RPMI7951 (cell line): Measurements from ENCODE around the gene SPRR3. TPM values are rescaled to one million over a fixed set of nuclear protein-coding genes. Genes with fewer than 3 reads are reported as not detected.
A peak's percentile ranks its signal among the peaks of the same experiment; 100 is the strongest.

Source experiments
- DNase-seq: peaks from one replicate; pipeline ENCODE4 v3.0.0-alpha.2; 2012; ENCODE audit warnings: low read depth
- total RNA-seq: library from RNA; depleted of rRNA; stranded (reverse); fragments of >200 nt; shearing (Covaris generic); gene quantifications from 2 replicates; pipeline ENCODE4 v1.2.3, GENCODE V29; 2014; rRNA removed

SPRR3 gene, protein sequence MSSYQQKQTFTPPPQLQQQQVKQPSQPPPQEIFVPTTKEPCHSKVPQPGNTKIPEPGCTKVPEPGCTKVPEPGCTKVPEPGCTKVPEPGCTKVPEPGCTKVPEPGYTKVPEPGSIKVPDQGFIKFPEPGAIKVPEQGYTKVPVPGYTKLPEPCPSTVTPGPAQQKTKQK
- total RNA-seq: not detected in 2 replicates

DNA sequence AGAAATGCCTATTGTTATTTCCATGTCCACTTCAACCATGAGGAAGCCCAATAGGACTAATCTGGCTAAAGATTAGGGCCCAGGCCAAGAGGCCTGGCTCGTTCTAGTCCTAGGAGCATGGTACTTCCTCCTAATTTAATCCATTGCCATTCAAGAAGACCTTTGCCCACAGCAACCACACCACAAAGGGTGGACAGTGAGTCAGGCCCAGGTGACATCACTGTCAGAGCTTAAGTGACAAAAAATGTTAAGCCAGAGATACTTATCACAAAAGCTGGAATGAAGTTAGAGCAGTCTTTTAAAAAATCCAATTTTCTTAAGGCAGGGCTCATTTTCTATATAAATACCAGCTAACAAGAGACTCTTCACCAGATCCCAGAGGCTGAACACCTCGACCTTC, at the start of gene SPRR3:
TSS of gene SPRR3 (plus strand) at position 368 of the 400 bp plus-strand sequence. CDS start 1,272 bp downstream, outside the sequence.
- no peak for DNase-seq

DNA sequence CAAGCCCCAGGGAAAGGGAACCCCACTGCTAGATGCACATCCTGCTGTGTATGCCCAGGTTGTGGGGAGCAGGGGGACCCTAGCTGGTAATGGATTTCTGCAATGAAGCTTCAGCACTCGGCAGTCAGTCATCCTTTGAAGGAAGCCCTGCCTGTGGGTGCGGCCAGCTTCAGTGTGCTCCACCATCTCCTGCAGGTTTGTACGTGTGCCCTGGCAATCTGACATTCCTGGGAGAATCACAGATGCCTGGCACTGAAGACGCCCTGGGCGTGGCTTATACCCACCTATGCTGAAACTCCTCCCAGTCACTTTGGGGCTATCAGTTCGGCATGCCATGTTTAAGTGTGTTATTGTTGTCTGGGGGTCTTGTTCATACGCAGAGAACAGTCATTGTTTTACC, 47.8 kb upstream of the SPRR3 start:
- no peak for DNase-seq

DNA sequence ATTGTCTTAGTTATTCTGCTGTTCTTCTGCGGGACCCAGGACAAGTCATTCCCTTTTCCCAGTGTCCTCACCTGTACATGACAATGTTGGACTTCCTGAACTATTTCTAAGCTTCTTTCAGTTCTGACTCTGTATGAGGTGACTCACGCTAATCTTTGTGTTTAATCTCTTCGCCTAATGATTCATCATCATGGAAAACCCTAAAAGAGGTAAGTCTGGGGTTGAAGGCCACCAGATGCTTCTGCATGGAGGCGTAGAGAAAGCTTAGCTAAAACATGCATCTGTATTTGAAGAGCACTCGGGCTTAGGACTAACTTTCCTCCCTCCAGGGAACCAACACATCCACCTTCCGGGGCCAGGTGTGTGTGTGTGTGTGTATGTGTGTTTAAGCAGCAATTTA, 47.1 kb upstream of the SPRR3 start:
- DNase-seq: peak; percentile 48

- DNase-seq: no peak
These were observed 44.0 kb upstream of the SPRR3 start for GRCh38 chr1:152957561-152957960.

- no peak for DNase-seq
These were observed 42.3 kb upstream of the SPRR3 start for GRCh38 chr1:152959273-152959672.

DNA sequence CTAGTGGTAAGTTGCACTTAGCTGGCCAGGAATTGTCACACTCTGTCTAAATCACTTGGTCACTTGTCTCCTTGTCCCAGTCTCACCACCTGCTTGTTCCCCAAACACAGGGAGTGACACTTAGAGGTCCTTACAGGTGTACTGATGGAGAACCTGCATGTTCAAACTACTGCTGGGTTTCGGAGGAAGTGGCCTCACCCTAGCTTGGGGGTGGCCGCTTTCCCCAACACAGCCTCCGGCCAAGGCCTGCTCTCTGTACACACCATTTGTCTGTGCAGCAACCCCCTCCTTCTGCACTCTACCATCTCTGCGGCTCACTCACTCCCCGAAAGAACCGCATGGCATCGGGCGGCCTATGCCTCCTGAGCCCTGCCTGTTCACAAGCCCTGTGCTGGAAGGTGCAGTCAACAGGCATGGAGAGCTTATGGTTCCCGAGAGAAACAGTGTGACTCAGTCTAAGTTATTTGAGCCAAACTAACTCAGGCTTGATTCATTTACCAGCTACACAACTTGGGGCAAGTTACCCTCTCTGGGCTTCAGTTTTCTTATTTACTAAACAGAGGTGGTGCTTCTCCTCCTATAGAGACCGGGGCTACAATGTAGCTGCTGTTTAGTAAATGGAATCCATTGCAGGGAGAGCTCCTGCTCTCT, 41.6 kb upstream of the SPRR3 start:
- DNase-seq: no peak

DNA sequence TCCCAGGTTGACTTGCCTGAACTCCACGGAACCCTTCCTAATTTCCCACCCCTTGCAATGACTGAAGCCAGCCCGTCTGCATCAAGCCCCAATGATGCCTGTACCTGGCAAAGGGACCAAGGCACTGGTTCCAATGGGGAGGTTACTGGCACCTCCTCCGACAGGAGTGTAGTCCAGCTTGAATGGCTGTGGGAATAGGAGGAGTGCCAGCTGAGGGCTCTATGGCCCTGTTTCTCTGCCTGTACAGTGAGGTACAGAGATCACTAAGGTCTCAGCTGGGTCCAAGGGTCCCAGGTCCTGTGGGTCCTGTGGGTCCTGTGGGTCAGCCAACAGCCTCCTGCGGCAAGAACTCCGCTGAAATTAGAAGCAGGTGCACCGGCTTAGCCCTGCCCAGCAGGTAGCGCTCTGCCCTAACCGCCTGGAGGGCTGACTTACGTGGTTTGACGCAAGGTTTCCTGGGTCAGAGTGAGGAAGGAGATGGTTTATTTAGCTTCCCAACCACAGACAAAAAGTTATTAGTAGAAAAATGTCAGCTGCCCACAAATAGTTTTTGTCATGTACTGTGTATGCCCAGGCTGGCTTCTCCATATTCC, 41.0 kb upstream of the SPRR3 start:
- no peak for DNase-seq

DNA sequence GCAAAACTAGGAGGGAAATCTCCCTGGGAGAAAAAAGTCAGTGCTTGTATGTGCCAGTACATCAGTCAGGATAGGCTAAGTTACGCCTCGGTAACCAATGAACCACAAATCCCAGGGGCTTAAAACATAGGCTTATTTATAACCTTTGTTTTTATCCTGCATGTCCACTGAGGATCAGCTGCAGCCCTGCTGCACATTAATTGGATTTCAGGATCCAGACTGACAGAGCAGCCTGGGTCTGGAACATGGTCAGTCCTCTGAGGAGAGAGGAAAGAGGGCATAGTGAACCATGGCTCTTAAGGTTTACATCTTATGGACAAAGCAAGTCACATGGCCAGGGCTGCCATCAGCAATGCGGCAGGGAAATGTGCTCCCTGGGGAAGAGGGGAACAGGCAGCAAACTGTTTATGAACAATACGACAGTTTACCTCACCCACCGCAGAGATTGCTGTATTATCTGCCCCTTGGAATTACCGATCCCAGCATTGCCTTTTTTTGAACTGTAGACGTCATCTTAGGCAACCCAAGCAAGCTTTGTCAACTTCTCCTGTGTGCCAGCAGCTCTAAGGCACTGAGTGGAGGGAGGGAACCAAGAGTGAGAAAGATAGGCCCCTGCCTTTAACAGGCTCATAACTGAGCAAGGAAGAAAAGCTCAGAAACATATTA, 40.2 kb upstream of the SPRR3 start:
- DNase-seq: no peak

DNA sequence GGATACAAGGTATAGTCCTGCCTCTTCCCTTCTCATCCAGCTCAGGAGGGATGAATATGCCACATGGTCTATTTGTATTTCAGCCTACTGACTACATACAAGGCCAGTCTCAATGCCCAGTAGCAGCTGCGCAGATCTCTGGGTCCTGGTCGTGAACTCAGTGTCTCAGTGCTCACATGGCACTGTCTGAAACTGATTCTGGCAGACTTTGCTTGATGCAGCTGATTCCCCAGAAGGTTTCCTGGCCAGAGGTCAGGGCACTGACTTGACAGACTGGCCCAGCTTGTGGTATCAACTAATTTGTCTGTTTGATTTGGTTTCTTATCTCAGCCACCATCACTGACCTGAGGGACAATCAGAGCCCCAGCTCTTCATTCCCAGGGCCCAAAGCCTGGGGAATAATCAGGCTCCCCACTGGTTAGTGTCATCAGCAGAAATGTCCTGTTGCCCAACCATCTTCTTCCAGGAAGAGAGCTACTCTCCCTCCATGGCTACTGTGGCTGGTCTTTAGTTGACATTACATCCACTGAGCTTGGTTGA, 38.6 kb upstream of the SPRR3 start:
- DNase-seq: no peak

DNA sequence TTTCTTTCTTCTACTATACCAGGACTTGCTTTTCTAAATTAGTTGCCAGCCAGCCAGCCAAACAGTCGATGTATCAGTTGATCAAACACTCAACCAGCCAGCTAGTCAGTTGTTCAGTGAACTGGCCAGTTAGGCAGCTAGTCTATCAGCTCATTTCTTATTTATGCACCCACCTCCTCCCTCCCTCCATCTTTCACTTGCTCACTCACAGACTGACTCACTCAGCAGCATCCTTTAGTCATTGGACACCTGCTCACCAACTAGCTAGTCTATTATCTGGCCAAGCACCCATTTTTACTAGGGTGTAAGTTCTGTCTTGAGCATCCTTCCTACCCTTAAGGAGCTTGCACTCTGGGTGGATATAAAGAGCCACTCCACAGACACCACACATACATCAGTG, 37.0 kb upstream of the SPRR3 start:
- DNase-seq: no peak

DNA sequence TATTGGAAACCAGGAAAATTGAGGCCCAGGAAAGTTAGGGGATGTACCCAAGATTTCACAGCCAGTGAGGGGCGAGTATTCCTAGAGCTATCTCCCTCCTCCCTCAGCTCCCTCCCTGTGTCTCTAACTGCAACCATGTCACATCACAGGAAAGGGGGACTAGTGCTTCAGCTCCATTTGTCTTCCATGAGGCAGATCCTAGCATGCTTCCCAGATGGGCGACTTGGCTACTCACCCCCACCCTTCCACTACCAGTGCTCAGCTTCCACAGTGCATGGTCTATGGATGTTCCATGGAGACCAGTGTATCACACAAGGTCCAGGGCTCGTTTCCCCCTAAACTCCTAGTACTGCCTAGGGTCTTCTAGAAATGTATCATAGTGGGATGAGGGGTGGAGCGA, 35.7 kb upstream of the SPRR3 start:
- no peak for DNase-seq

DNA sequence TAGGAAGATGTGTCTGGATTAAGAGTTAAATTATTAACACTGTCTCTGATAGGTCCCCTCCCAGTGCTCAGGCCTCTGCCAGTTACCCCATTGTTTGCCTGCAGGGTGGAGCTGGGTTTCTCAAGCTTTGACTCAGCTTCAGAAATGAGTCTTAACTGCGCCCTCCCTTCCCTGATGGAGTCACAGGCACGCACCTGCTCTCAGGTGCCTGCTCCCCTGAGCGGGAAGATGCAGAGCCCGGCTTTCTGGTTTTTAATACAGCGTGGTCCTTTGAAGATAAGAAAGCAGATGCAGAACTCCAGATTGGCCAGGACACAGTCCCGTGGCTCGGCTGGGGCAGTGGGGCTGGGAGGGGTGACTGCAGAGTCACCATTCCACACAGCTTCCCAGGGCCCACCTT, 34.3 kb upstream of the SPRR3 start:
- no peak for DNase-seq

DNA sequence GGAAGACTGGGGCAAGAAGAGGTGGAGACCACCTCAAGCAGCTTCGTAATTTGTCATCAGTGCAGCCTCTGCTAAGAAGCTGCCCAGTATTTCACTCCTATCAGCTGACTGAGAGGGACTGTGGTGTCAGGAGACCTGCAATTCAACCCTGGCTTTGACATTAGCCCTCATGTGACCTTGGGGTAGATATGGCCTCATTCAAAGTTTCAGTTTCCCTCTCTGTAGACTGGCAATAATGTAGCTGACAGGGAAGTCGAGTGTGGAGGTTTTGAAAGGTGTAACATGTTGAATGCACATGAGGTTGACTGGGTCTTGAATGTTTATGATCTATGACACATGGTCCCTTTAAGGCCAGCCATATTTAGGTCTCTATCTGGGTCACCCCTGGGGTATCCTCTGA, 33.3 kb upstream of the SPRR3 start:
- DNase-seq: no peak

DNA sequence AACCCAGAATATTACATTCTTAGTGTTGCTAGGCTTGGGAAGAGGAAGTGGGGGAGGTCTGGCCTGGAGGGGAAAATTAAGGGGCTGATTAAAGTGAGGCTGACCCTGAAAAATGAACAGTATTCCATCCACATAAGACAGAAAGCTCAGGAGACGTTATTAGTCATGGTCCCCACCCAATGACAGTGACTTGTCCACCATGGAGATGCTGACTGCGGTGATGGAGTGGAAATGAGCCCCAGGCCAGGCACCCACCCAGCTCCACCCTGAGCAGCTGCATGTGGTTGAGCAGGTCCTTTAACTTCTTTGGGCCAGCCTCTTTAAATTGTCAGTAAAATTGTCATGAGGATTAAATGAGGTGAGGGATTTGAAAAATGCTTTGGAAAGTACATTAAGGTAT, 32.5 kb upstream of the SPRR3 start:
- DNase-seq: no peak

GRCh38 chr1:152970495-152970894, 31.1 kb upstream of the SPRR3 start, which contains the start of gene SPRR4:
Gene SPRR4, plus strand, starts transcription at chr1:152970648. Its CDS starts 1,243 bp downstream, at chr1:152971891.
- DNase-seq: no peak

GRCh38 chr1:152972196-152972886, 29.2 kb upstream of the SPRR3 start:
- no peak for DNase-seq

- DNase-seq: no peak
These were observed 24.9 kb upstream of the SPRR3 start for GRCh38 chr1:152976688-152977087.

GRCh38 chr1:152977614-152978013, 23.9 kb upstream of the SPRR3 start:
- DNase-seq: no peak

DNA sequence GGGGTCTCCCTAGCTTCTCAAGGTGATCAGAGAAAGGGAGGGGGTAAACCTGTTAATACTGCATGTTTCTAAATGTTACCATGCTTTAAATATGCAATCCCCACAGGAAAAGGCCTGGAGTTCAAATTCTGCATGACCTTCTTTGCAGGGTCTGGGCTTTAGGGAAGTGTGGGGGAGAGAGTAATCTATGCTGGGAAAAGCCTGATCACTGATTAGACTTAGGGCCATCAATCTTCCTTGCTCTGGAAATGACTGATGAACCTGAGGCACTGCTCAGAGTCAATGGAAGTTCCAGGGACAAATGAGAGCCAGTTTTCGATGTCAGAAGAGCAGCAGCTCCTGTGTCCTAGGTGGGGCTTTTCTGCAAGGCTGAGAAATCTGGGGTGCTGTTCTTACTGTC, 20.9 kb upstream of the SPRR3 start:
- no peak for DNase-seq

GRCh38 chr1:152981146-152981871, 20.2 kb upstream of the SPRR3 start:
- DNase-seq: no peak

GRCh38 chr1:152982076-152982475, 19.5 kb upstream of the SPRR3 start:
- no peak for DNase-seq
